ENCODE measurements around the gene NNMT. TPM values are rescaled to one million over a fixed set of nuclear protein-coding genes. Genes with fewer than 3 reads are reported as not detected.
A peak's percentile ranks its signal among the peaks of the same experiment; 100 is the strongest.

Gene NNMT
- total RNA-seq, 1 donor from 2014 or later: 2.8 TPM

DNA sequence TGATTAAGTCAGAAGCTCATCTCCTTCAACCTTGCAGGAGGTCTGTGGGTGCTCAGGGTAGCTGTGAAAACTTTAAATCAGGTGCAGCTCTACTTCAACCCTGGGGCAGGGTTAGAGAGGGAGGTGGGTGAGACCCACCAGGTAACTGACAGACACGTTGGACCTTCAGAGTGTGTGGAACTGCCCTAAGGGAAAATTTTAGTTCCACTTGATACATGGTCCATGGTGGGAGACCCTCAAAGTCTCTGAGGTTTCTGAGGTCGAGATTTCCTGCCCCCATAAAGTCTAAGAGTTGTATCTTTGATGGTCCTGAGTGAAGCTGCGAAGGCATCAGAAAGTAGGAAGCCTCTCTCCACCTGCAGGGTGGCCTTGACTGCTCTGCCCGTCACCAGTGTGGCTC lies 23.9 kb upstream of the NNMT start:
- Mint-ChIP-seq H3K27ac (no peak overlapping the region), H3K9me3 (no peaks in the 10 kb centered on the region), H3K36me3 (no peaks in the 10 kb centered on the region), H3K27me3 (peaks cover 36% of the 10 kb centered on the region), H3K4me1 (ENCODE audit: unreplicated experiment) (no peaks in the 10 kb centered on the region), H3K4me3 (no peak overlapping the region)
- peak; percentile 31 for DNase-seq (ENCODE audit: extremely low spot score, unreplicated experiment)
- TF ChIP-seq, protein P1, sequence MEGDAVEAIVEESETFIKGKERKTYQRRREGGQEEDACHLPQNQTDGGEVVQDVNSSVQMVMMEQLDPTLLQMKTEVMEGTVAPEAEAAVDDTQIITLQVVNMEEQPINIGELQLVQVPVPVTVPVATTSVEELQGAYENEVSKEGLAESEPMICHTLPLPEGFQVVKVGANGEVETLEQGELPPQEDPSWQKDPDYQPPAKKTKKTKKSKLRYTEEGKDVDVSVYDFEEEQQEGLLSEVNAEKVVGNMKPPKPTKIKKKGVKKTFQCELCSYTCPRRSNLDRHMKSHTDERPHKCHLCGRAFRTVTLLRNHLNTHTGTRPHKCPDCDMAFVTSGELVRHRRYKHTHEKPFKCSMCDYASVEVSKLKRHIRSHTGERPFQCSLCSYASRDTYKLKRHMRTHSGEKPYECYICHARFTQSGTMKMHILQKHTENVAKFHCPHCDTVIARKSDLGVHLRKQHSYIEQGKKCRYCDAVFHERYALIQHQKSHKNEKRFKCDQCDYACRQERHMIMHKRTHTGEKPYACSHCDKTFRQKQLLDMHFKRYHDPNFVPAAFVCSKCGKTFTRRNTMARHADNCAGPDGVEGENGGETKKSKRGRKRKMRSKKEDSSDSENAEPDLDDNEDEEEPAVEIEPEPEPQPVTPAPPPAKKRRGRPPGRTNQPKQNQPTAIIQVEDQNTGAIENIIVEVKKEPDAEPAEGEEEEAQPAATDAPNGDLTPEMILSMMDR (conservative IDR thresholded peaks at IDR 0.05): no peak

DNA sequence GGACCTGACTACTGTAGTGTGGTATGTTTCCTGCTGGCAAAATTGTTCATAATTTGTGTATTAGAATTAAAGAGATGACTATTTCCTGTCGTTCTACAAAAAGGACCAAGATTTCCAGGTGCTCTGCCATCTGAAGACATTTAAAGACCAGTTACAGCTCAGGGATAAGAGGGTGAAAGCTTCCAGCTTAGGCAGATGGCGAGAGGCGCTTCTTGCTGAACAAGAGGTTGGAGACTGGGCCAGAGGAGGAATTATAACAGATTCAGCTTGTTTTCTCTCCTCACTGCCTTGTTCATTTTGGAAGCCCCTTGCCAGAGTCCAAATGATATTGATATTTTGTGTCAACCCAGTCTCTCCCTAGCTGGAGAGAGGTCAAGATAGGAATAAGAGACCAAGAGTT lies 23.1 kb upstream of the NNMT start:
- H3K4me3 Mint-ChIP-seq: no peak overlapping the region
- no peaks in the 10 kb centered on the region for H3K4me1 Mint-ChIP-seq (ENCODE audit: unreplicated experiment)
- H3K36me3 Mint-ChIP-seq: no peaks in the 10 kb centered on the region
- TF ChIP-seq, protein P1 (conservative IDR thresholded peaks at IDR 0.05): no peak
- peaks cover 41% of the 10 kb centered on the region for H3K27me3 Mint-ChIP-seq
- H3K27ac Mint-ChIP-seq: no peak overlapping the region
- no peaks in the 10 kb centered on the region for H3K9me3 Mint-ChIP-seq
- DNase-seq (ENCODE audit: extremely low spot score, unreplicated experiment): peak; percentile 4

DNA sequence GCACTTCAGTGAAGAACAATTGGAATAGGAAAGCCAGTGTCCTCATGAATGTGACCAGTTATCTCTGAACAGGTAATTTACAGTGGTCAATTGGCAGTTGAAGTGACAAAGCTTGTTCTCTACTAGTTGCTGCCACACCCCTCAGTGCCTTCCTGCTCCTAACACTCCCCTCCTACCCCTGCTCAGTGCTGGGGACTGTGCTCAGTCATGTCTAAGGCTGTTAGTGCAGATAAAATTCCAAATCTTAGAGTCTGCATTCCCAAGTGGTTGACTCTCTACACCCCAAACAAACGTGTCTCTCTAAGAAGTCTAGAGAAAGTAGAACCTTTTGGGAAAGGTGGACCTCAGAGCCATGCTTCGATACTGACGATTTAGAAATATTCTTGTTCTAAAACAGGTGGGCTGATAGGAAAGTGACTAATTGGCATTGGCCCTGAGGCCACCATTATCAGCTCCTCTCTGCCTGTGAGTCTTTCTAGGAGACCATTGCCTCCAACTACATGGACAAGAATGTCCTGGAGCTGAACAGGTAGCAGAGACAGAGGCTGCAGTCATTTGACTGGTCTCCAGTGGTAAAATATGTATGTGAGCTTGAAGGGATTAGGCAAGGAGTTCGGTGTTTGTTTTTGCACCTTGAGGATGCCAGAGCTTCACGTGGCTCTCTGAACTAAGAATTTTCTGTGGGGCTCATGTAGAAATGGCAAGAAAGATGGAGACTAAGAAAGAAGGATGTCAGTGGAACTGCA lies 22.1 kb upstream of the NNMT start:
- no peak overlapping the region for H3K27ac Mint-ChIP-seq
- TF ChIP-seq, protein P1 (conservative IDR thresholded peaks at IDR 0.05): no peak
- peak; percentile 18 for DNase-seq (ENCODE audit: extremely low spot score, unreplicated experiment)
- no peak overlapping the region for H3K4me3 Mint-ChIP-seq
- no peaks in the 10 kb centered on the region for H3K4me1 Mint-ChIP-seq (ENCODE audit: unreplicated experiment)
- peaks cover 46% of the 10 kb centered on the region for H3K27me3 Mint-ChIP-seq
- no peaks in the 10 kb centered on the region for H3K36me3 Mint-ChIP-seq
- no peaks in the 10 kb centered on the region for H3K9me3 Mint-ChIP-seq

DNA sequence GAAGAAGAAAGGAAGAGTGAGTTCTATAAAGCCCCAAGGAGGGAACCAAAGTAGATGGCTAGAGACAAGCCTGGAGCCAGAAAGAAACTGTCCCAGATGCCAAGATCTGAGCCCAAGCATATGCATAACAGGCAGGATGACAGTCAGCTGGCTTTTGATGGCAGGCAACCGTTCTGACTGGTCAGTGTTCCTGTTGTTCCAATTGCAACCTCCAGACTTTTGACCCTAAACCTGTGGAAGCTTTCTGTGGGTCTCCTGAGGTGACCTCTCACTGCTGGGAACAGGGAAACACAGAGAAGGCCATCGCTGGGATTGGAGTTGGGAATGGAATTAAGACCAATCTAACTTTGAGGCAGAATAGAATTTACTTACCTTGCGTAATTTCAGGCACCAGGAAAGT lies 21.6 kb upstream of the NNMT start:
- peak; percentile 18 for DNase-seq (ENCODE audit: extremely low spot score, unreplicated experiment)
- Mint-ChIP-seq H3K27ac (no peak overlapping the region), H3K27me3 (peaks cover 43% of the 10 kb centered on the region), H3K9me3 (no peaks in the 10 kb centered on the region), H3K4me1 (ENCODE audit: unreplicated experiment) (no peaks in the 10 kb centered on the region), H3K4me3 (no peak overlapping the region), H3K36me3 (no peaks in the 10 kb centered on the region)
- TF ChIP-seq, protein P1 (conservative IDR thresholded peaks at IDR 0.05): no peak

DNA sequence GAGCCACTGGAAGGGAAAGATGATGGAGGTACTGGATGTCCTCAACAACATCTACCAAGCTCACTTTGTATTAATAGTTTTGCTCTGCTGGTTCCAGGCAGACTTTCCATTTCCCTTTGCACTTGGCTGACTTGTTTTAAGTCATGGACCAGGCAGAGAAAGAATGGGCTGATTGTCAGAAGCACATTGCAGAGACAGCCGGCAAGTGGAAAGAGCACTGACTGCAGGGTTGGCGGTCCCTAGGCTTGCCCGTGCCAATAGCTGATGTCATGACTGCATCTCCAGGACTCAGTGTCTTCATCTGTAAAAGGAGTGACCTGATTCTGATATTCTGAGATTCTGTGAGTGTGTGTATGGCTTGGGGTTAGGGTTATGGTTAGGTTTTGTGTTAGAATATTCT lies 20.9 kb upstream of the NNMT start:
- Mint-ChIP-seq H3K4me3 (no peak overlapping the region), H3K9me3 (no peaks in the 10 kb centered on the region), H3K36me3 (no peaks in the 10 kb centered on the region), H3K27ac (no peak overlapping the region), H3K27me3 (peaks cover 43% of the 10 kb centered on the region), H3K4me1 (ENCODE audit: unreplicated experiment) (no peaks in the 10 kb centered on the region)
- DNase-seq (ENCODE audit: extremely low spot score, unreplicated experiment): peak; percentile 31
- TF ChIP-seq, protein P1 (conservative IDR thresholded peaks at IDR 0.05): no peak

Data from type B pancreatic cell (in vitro differentiated cells).